ENCODE measurements around the gene P2RX1.

- TF ChIP-seq POLR2A (IDR thresholded peaks at IDR 0.05): no peak
- TF ChIP-seq CTCF (IDR thresholded peaks at IDR 0.05): no peak
- TF ChIP-seq EP300 (IDR thresholded peaks at IDR 0.05): no peak
These were observed 31.1 kb upstream of the P2RX1 start for GRCh38 chr17:3947318-3947810.
